GM12872 (cell line): Measurements from ENCODE around the gene SLC1A2.

ENCODE experiments used
- CTCF ChIP-seq: IDR thresholded peaks from 3 replicates; pipeline ENCODE4 v1.5.1; 2011; ENCODE audit warnings: low read depth, mild to moderate bottlenecking, low read length, moderate library complexity; ENCODE audit not compliant: insufficient read depth

The SLC1A2 gene

GRCh38 chr11:35347173-35347878, 72.0 kb downstream of the SLC1A2 start:
- TF ChIP-seq CTCF = no peak

- TF ChIP-seq CTCF = no peak
These were observed 72.7 kb downstream of the SLC1A2 start for GRCh38 chr11:35346472-35347156.

- no peak for TF ChIP-seq CTCF
These were observed 74.4 kb downstream of the SLC1A2 start for GRCh38 chr11:35344681-35345574.

- TF ChIP-seq CTCF = no peak
These were observed 76.2 kb downstream of the SLC1A2 start for GRCh38 chr11:35343033-35343598.

GRCh38 chr11:35340715-35341114, 78.6 kb downstream of the SLC1A2 start:
- TF ChIP-seq CTCF = no peak

GRCh38 chr11:35340071-35340470, 79.3 kb downstream of the SLC1A2 start:
- TF ChIP-seq CTCF = no peak

- no peak for TF ChIP-seq CTCF
These were observed 80.4 kb downstream of the SLC1A2 start for GRCh38 chr11:35338921-35339320.
